Endothelial cell of umbilical vein (primary cell): Measurements from ENCODE around the gene SLC66A2. TPM values are rescaled to one million over a fixed set of nuclear protein-coding genes. Genes with fewer than 3 reads are reported as not detected.

Experiments
- BruUV-seq: library from RNA; stranded (reverse); fragments of 400-500 nt; replicated peaks from 2 replicates; lab custom pipeline; 2021; lab: Mats Ljungman, UMichigan
- CTCF ChIA-PET: fragments of 300-600, 350-600 bp; sonication (Branson Sonifier 250); formaldehyde crosslinking; loops from one replicate; lab custom pipeline; 2021; ENCODE audit warnings: antibody characterized with exemption, inconsistent platforms; lab: Charles Lee
- POLR2A ChIA-PET: fragments of 300-600, 350-600 bp; sonication (Branson Sonifier 250); formaldehyde crosslinking; loops from one replicate; lab custom pipeline; 2021; ENCODE audit warnings: antibody characterized with exemption, inconsistent platforms; lab: Charles Lee
- DNase-seq: peaks from one replicate; pipeline ENCODE4 v3.0.0-alpha.2; 2011; ENCODE audit warnings: low read depth, low spot score
- FAIRE-seq: peaks from 2 replicates; lab custom pipeline; 2011; peaks lifted over from hg19 to GRCh38; lab: Jason Lieb, UNC
- H2AFZ ChIP-seq: 2 replicates; pipeline ENCODE4 v1.6.0; 2012; ENCODE audit warnings: low read depth, low read length, control low read depth, inconsistent platforms
- H3K27ac ChIP-seq: 2 replicates; pipeline ENCODE4 v1.5.1; 2011; ENCODE audit warnings: low read depth, mild to moderate bottlenecking, control low read depth, low read length, moderate library complexity; ENCODE audit not compliant: insufficient read depth
- H3K27me3 ChIP-seq, 2 experiments: 2 replicates each; pipeline versions ENCODE4 v1.6.0 to v1.6.1; 2011; ENCODE audit warnings: low read length in 2 of 2, mixed read lengths in 1 of 2; ENCODE audit not compliant: control insufficient read depth in 2 of 2, insufficient read depth in 2 of 2
- H3K36me3 ChIP-seq, 2 experiments: 2 replicates in 1 of 2; 3 replicates in 1 of 2; pipeline ENCODE4 v1.5.1; 2011; ENCODE audit warnings: low read length in 2 of 2, mild to moderate bottlenecking in 1 of 2, moderate library complexity in 1 of 2; ENCODE audit not compliant: control insufficient read depth in 2 of 2, insufficient read depth in 2 of 2; ENCODE audit errors: extremely low read depth in 1 of 2
- H3K4me1 ChIP-seq: 3 replicates; pipeline ENCODE4 v1.5.1; 2011; ENCODE audit warnings: mild to moderate bottlenecking, low read length; ENCODE audit not compliant: control insufficient read depth, insufficient read depth; ENCODE audit errors: extremely low read depth
- H3K4me2 ChIP-seq: 2 replicates; pipeline ENCODE4 v1.6.1; 2011; ENCODE audit warnings: low read length, control low read depth, mixed read lengths; ENCODE audit not compliant: insufficient read depth
- H3K4me3 ChIP-seq, 3 experiments: fragments of 200-600 bp in 1 of 3; sonication (generic), shearing (Covaris generic) in 1 of 3; replicated peaks in 1 of 3; 2 replicates each; pipeline ENCODE4 v1.5.1; 2011 to 2016; ENCODE audit warnings: control low read depth in 3 of 3, low read length in 3 of 3, mild to moderate bottlenecking in 2 of 3, inconsistent platforms in 1 of 3, low read depth in 1 of 3, moderate library complexity in 1 of 3; ENCODE audit not compliant: insufficient read depth in 1 of 3
- H3K79me2 ChIP-seq: 2 replicates; pipeline ENCODE4 v1.6.0; 2012; ENCODE audit warnings: low read length, inconsistent platforms; ENCODE audit not compliant: control insufficient read depth, insufficient read depth
- H3K9ac ChIP-seq: replicated peaks from 2 replicates; pipeline ENCODE3; 2011; ENCODE audit warnings: low read length, control low read depth; ENCODE audit not compliant: insufficient read depth; ENCODE audit errors: extremely low read depth
- H3K9me1 ChIP-seq: replicated peaks from 3 replicates; pipeline ENCODE4 v1.6.0; 2011; ENCODE audit warnings: mild to moderate bottlenecking, low read length; ENCODE audit not compliant: control insufficient read depth, insufficient read depth; ENCODE audit errors: extremely low read depth
- H3K9me3 ChIP-seq: replicated peaks from 2 replicates; pipeline ENCODE4 v1.5.1; 2012; ENCODE audit warnings: low read length, inconsistent platforms; ENCODE audit not compliant: control insufficient read depth, insufficient read depth
- H4K20me1 ChIP-seq: replicated peaks from 2 replicates; pipeline ENCODE3; 2011; ENCODE audit warnings: mild to moderate bottlenecking, low read length; ENCODE audit not compliant: control insufficient read depth, insufficient read depth; ENCODE audit errors: extremely low read depth
- EZH2 ChIP-seq: IDR thresholded peaks from 2 replicates; pipeline ENCODE4 v1.6.1; 2012; ENCODE audit warnings: borderline replicate concordance, low read depth, mild to moderate bottlenecking, moderate library complexity, low read length, inconsistent platforms; ENCODE audit not compliant: severe bottlenecking
- FOS ChIP-seq: IDR thresholded peaks from 2 replicates; pipeline ENCODE4 v1.6.1; 2011; ENCODE audit warnings: mild to moderate bottlenecking, low read length, moderate library complexity, borderline replicate concordance; ENCODE audit not compliant: insufficient read depth
- GATA2 ChIP-seq: IDR thresholded peaks from 2 replicates; pipeline ENCODE4 v1.7.0; 2011; ENCODE audit warnings: low read depth, mild to moderate bottlenecking, moderate library complexity, mixed read lengths, low read length; ENCODE audit not compliant: insufficient read length, insufficient read depth
- JUN ChIP-seq: IDR thresholded peaks from 2 replicates; pipeline ENCODE4 v1.6.1; 2011; ENCODE audit warnings: borderline replicate concordance, low read depth; ENCODE audit not compliant: insufficient read length, insufficient read depth
- MYC ChIP-seq: IDR thresholded peaks from one replicate; pipeline ENCODE4 v1.6.1; 2011; ENCODE audit warnings: mild to moderate bottlenecking, low read depth, low read length
- POLR2A ChIP-seq: IDR thresholded peaks from 2 replicates; pipeline ENCODE4 v1.6.1; 2012; ENCODE audit warnings: low read depth, mild to moderate bottlenecking, control low read depth, low read length
- POLR2AphosphoS5 ChIP-seq: IDR thresholded peaks from 2 replicates; pipeline ENCODE4 v1.6.1; 2012; ENCODE audit warnings: low read depth, mild to moderate bottlenecking, control low read depth, low read length, moderate library complexity; ENCODE audit not compliant: insufficient read depth
- dilution Hi-C: fragments of 300-500 bp; cut with MboI; formaldehyde crosslinking; loops from one replicate; pipeline ENCODE4 v1.15.0; 2019; ENCODE audit warnings: low sequenced_read_pairs; ENCODE audit not compliant: extremely low pct_ligation_motif_present
- intact Hi-C: fragments of 100-400 bp; cut with micrococcal nuclease; formaldehyde crosslinking; loops from one replicate; pipeline ENCODE4 v1.10.0; 2022
- polyA plus RNA-seq, 4 experiments: library from polyadenylated mRNA; depleted of rRNA in 3 of 4; stranded (reverse) in 3 of 4; unstranded in 1 of 4; fragments of >200 nt; gene quantifications; 2 replicates each; pipeline versions ENCODE4 v1.2.1 to v1.2.3, GENCODE V29; 2011 to 2012; ENCODE audit warnings: missing spikeins in 1 of 4
- total RNA-seq: library from RNA; stranded (reverse); gene quantifications from 2 replicates; pipeline ENCODE4 v1.2.3, GENCODE V29; 2021
- TF ChIP-seq, protein P1 (sequence below): IDR thresholded peaks from 2 replicates; pipeline ENCODE4 v1.6.1; 2011; ENCODE audit not compliant: insufficient read depth, insufficient read length
- TF ChIP-seq, protein P2 (sequence below), 2 donors: IDR thresholded peaks; 1 replicate in 1 of 2; 2 replicates in 1 of 2; pipeline ENCODE4 v1.5.1; 2011; ENCODE audit warnings: low read length in 2 of 2, mild to moderate bottlenecking in 2 of 2, moderate library complexity in 2 of 2, control low read depth in 1 of 2, inconsistent platforms in 1 of 2, low read depth in 1 of 2; ENCODE audit not compliant: insufficient read depth in 1 of 2; ENCODE audit errors: extremely low read depth in 1 of 2

SLC66A2 gene
- total and polyA plus RNA-seq, 2 donors (not counting 3 experiments of a cell fraction or from before 2014, with no cell fraction given), result 32.5 to 37.1 TPM

DNA sequence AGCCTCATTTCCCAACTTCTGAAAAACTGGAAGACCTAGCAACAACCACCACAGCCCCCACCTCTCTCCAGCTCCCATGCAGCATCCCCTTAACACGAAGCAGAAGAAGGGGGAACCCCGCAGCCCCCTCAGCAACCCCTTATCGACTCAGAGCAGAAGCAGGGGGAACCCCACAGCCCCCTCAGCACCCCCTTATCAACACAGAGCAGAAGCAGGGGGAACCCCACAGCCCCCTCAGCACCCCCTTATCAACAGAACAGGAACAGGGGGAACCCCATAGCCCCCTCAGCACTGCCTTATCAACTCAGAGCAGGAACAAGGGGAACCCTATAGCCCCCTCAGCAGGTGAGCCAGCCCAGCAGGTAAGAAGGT, 6.7 kb downstream of the SLC66A2 start:
- H3K27ac ChIP-seq, result no peak overlapping the region
- TF ChIP-seq FOS (no peak), MYC (no peak), GATA2 (no peak), EZH2 (no peak)
- TF ChIP-seq, protein P1, sequence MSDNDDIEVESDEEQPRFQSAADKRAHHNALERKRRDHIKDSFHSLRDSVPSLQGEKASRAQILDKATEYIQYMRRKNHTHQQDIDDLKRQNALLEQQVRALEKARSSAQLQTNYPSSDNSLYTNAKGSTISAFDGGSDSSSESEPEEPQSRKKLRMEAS, result no peak
- intact Hi-C loops, result no loop called here
- no peaks in the 10 kb centered on the region for H3K4me1 ChIP-seq
- ChIA-PET CTCF (no interaction called here), POLR2A (no interaction called here)
- no peaks in the 10 kb centered on the region for H4K20me1 ChIP-seq
- no TSS peak for BruUV-seq
- H2AFZ ChIP-seq, result no peak overlapping the region
- no peaks in the 10 kb centered on the region for H3K9me1 ChIP-seq
- H3K27me3 ChIP-seq, result no peaks in the 10 kb centered on the region
- H3K36me3 ChIP-seq, result peaks cover 4 to 21% of the 10 kb centered on the region in 2 experiments
- no peak overlapping the region for H3K4me3 ChIP-seq
- no peak overlapping the region for H3K4me2 ChIP-seq
- H3K9me3 ChIP-seq, result no peaks in the 10 kb centered on the region
- peaks cover 29% of the 10 kb centered on the region for H3K79me2 ChIP-seq
- H3K9ac ChIP-seq, result no peak overlapping the region
- FAIRE-seq, result no peak
- dilution Hi-C loops, result no loop called here
- DNase-seq, result no peak

DNA sequence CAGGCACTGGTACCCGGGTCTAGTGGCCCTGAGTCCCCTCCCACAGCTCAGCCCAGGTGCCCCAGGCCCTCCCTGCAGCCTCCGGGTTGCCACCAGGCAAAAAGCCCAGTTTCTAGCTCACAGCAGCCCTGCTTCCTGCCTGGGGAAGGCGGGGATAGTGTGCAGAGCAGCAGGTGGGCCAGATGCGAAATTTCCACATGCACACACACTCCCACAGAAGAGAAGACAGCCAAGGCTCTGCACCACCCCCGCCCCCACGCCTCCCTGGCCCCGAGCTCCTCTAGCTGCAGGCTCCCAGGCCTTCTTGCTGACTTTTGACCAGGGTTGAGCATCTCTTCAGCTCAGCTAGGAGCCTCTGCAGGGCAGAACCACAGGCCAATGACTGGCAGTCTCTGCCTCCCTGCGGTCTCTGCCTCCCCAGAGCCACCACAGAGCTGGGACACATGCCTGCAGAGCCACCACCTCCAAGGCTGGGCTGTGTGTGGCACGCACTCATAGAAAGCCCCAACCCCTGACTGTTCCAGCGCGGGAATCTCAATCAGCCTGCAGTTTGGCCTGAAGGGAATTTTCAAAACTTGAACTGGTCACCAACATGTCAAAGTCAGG, 7.2 kb downstream of the SLC66A2 start:
- H3K79me2 ChIP-seq, result peaks cover 29% of the 10 kb centered on the region

More for the DNA sequence above, 7.2 kb downstream of the SLC66A2 start:
- no peak overlapping the region for H3K9ac ChIP-seq
- H4K20me1 ChIP-seq, result no peaks in the 10 kb centered on the region
- no TSS peak for BruUV-seq
- no peak overlapping the region for H2AFZ ChIP-seq
- H3K9me3 ChIP-seq, result no peaks in the 10 kb centered on the region
- TF ChIP-seq POLR2AphosphoS5, result no peak
- TF ChIP-seq MYC, result no peak
- no peak for TF ChIP-seq EZH2
- TF ChIP-seq, protein P2, sequence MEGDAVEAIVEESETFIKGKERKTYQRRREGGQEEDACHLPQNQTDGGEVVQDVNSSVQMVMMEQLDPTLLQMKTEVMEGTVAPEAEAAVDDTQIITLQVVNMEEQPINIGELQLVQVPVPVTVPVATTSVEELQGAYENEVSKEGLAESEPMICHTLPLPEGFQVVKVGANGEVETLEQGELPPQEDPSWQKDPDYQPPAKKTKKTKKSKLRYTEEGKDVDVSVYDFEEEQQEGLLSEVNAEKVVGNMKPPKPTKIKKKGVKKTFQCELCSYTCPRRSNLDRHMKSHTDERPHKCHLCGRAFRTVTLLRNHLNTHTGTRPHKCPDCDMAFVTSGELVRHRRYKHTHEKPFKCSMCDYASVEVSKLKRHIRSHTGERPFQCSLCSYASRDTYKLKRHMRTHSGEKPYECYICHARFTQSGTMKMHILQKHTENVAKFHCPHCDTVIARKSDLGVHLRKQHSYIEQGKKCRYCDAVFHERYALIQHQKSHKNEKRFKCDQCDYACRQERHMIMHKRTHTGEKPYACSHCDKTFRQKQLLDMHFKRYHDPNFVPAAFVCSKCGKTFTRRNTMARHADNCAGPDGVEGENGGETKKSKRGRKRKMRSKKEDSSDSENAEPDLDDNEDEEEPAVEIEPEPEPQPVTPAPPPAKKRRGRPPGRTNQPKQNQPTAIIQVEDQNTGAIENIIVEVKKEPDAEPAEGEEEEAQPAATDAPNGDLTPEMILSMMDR (IDR thresholded peaks at IDR 0.05; ENCODE audit: extremely low read depth in 1 of 2, insufficient read depth in 1 of 2, low read depth in 1 of 2, low read length in 2 of 2), result no peak
- no peak for TF ChIP-seq GATA2
- TF ChIP-seq POLR2A, result no peak
- TF ChIP-seq, protein P1, result no peak
- TF ChIP-seq JUN, result no peak
- TF ChIP-seq FOS, result no peak
- H3K36me3 ChIP-seq, result peaks cover 4 to 21% of the 10 kb centered on the region in 2 experiments
- ChIA-PET CTCF (no interaction called here), POLR2A (no interaction called here)
- H3K9me1 ChIP-seq, result no peaks in the 10 kb centered on the region
- dilution Hi-C loops, result no loop called here
- intact Hi-C loops, result no loop called here
- H3K27me3 ChIP-seq, result no peaks in the 10 kb centered on the region
- H3K27ac ChIP-seq, result no peak overlapping the region
- FAIRE-seq (no peak), DNase-seq (no peak)
- H3K4me2 ChIP-seq, result no peak overlapping the region
- no peaks in the 10 kb centered on the region for H3K4me1 ChIP-seq
- no peak overlapping the region for H3K4me3 ChIP-seq
